GM19438 (cell line): ENCODE data around the gene PI4KA.
"Not testable (repeated sequence)": the region's sequence is repeated elsewhere in the genome, so short reads cannot be mapped to it uniquely, and the experiment has no call there.

Source experiments
- ATAC-seq: cut with Tn5 transposase; IDR thresholded peaks from one replicate; pipeline ENCODE4 v1.9.1; 2021; ENCODE audit warnings: low read depth; ENCODE audit not compliant: unreplicated experiment

PI4KA gene

GRCh38 chr22:20852076-20852475 lies 6.5 kb downstream of the PI4KA start:
- ATAC-seq = no peak

DNA sequence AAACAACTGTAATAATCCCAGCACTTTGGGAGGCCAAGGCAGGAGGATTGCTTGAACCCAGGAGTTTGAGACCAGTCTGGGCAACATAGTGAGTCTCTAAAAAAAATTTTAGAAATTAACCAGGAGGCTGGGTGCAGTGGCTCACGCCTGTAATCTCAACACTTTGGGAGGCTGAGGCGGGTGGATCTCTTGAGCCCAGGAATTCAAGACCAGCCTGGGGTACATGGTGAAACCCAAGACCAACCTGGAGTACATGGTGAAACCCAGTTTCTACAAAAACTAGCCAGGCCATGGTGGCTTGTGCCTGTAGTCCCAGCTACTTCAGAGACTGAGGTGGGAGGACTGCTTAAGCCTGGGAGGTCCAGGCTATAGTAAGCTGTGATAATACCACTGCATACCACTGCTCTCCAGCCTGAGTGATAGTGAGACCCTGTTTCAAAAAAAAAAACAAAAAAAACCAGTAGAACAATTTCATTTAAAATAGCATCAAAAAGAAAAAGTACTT lies 11.2 kb downstream of the PI4KA start:
- no peak for ATAC-seq

GRCh38 chr22:20844055-20845037 lies 14.3 kb downstream of the PI4KA start:
- no peak for ATAC-seq

DNA sequence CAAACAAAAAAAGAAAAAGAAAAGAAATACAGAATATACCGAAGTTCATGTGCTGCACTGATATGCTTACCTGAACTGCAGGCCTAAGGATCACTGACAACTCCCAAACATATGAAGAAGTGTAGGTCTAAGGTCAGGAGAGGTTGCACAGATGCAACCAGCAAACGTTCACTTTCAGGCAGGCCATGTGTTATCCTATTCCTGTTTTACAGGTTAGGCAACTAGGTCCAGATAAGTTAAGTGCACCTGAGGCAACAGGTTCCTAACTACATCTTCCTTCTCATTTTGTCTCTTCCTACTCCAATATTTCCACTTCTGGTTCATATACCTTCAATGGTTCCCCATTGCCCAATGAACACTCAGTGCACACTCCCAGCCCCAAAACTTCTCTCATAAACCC lies 15.1 kb downstream of the PI4KA start:
- ATAC-seq = no peak

DNA sequence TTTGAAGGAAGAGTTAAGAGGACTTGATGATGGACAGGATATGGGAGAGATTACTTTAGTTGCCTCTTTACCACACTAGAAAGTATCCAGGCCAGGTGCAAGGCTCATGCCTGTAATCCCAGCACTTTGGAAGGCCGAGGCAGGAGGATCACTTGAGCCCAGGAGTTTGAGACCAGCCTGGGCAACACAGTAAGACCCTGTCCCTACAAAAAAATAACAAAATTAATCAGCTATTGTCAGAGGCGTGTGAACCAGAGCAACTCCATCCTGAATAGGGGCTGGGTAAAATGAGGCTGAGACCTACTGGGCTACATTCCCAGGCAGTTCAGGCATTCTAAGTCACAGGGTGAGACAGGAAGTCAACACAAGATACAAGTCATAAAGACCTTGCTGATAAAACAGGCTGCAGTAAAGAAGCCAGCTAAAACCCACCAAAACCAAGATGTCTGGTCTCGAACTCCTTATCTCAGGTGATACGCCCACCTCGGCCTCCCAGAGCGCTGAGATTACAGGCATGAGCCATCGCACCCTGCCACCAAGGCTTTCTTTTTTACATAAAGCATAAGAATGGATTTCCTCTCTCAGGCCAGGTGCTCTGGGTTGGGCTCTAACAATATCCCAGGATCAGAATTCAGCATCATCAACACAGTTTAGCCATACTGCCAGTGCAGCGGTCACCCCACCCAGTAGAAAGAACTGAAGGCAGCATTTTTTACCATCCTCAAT lies 17.8 kb downstream of the PI4KA start:
- ATAC-seq = no peak

DNA sequence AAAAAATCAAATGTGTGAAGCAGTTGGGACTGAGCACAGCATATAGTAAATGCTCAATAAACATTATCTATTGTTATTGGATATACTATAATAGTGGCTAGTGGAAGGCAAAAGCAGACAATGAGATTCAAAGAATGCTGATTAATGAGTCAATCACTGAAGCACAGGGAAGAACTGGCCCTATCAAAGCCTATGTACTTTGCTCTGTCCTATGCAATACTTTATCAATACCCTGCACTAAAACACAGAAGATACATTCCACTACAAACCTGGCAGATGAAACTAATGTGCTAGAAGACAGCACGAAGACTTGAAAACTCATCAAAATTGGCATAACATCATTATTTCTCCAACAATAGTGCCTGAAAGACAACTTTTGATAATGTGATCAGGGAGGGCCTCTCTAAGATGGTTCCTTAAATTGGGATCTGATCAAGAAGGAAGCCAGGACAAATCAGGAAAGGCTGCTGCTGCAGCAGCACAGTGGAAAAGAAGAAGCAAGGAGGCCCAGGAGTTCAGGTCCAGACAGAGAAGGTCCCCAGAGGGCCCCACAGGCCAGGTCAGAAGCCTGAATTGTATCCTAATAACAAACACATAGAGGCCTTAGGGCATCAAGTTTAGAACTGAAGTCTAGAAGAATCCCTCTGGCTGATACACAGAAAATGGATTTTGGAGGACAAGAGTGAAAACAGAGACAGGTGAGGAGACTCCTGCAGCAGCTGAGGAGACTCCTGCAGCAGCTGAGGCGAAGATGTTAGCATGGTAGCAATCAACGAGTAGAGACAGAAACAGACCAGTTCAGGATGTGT lies 18.6 kb downstream of the PI4KA start:
- no peak for ATAC-seq

- not testable (repeated sequence) for ATAC-seq
Measured at GRCh38 chr22:20839354-20839753, 19.3 kb downstream of the PI4KA start.

DNA sequence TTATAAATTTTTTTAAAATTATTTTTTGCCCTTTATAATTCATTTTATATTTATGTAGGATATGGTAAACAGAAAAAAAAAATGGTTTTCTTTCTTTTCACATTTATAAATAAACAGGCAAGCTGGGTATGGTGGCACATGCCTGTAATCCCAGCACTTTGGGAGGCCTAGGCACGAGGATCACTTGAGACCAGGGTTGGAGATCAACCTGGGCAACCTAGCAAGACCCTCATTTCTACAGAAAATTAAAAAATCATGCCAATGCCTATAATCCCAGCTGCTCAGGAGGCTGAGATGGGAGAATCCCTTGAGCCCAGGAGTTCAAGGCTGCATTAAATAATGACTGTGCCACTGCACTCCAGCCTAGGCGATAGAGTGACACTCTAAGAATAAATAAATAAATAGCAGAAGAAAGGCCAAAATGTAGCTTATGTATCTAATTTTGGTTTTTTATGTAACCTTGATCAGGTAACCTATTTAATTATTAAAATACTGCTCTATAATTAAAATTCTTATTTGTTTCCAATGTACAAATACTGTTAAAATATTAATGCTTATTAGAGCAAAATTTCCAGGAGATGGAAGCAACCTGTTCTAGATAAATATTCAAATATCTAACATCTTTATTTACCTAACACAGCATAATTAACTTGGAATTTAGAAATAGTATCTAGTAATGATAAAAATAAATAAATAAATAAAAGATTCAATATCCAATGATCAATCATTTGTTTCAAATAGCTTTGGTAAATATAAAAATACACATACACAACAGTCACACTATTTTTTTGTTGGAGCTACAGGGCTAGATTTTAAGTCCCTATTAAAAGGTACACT lies 21.4 kb downstream of the PI4KA start:
- no peak for ATAC-seq

DNA sequence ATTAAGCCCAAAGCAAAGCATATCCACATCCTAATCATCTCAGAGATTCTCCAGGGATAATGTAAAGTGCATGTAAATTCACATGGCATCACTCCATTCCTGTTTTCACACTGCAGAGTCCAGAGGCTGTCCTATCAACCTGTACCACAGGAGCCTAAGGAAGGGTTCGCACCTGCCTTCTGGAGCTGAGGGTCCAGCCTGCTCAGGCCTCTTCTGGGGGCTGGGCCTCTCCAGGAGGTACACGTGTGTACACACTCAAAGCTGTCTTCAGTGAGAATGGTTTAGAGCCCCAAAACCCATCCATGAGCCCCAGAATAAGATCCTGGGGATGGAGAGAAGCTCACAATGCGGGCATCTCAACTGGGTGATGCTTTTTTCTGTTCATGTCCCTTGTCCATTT lies 23.9 kb downstream of the PI4KA start:
- no peak for ATAC-seq

- ATAC-seq = no peak
Measured at GRCh38 chr22:20834206-20834605, 24.4 kb downstream of the PI4KA start.

GRCh38 chr22:20833225-20833665 lies 25.4 kb downstream of the PI4KA start:
- ATAC-seq = no peak

GRCh38 chr22:20829491-20830134 lies 29.0 kb downstream of the PI4KA start:
- no peak for ATAC-seq

DNA sequence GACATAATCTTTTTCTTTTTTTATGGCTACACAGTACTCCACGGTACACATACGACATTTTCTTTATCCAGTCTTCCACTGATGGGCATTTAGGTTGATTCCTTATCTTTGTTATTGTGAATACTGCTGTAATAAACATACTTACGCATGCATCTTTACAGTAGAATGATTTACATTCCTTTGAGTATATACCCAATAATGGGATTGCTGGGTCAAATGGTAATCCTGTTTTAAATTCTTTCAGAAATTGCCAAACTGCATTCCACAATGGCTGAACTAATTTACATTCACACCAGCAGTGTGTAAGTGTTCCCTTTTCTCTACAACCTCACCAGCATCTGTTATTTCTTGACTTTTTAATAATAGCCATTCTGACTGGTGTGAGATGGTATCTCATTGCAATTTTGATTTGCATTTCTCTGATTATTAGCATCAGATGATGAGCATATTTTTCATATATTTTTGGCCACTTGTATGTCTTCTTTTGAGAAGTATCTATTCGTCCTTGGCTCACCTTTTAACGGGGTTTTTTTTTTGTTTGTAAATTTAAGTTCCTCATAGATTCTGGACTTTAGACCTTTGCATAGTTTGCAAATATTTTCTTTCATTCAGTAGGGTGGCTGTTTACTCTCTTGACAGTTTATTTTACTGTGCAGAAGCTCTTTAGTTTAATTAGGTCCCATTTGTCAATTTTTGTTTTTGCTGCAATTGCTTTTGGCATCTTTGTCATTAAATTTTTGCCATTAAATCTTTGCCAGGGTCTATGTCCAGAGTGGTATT lies 32.0 kb downstream of the PI4KA start:
- not testable (repeated sequence) for ATAC-seq

GRCh38 chr22:20825624-20826023 lies 33.0 kb downstream of the PI4KA start:
- no peak for ATAC-seq

- ATAC-seq = not testable (repeated sequence)
Measured at GRCh38 chr22:20825216-20825615, 33.4 kb downstream of the PI4KA start.

GRCh38 chr22:20823264-20823663 lies 35.3 kb downstream of the PI4KA start:
- no peak for ATAC-seq

GRCh38 chr22:20822240-20822639 lies 36.4 kb downstream of the PI4KA start:
- no peak for ATAC-seq

DNA sequence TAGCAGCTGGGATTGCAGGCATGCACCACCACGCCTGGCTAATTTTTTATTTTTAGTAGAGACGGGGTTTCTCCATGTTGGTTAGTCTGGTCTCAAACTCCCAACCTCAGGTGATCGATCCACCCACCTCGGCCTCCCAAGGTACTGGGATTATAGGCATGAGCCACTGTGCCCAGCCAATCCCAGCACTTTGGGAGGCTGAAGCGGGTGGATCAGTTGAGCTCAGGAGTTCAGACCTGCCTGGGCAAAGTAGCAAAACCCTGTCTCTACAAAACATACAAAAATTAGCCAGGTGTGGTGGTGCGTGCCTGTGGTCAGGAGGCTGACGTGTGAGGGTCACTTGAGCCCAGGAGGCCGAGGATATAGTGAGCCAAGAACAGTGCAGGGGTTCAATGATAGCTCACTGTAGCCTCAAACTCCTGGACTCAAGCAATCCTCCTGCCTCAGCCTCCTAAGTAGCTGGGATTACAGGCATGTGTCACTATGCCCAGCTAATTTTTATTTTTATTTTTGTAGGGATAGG lies 36.8 kb downstream of the PI4KA start:
- not testable (repeated sequence) for ATAC-seq
